AG04449 (cell line): ENCODE measurements around the gene AQP11.
"Not testable (repeated sequence)": the region's sequence is repeated elsewhere in the genome, so short reads cannot be mapped to it uniquely, and the experiment has no call there.

Experiments
- CTCF ChIA-PET: fragments of 350-600 bp; formaldehyde crosslinking; extraction: SDS; loops from one replicate; lab custom pipeline; 2021; ENCODE audit warnings: antibody characterized with exemption; lab: Yijun Ruan, JAX
- POLR2A ChIA-PET: fragments of 400-600, 350-600 bp; formaldehyde crosslinking; extraction: SDS; loops from one replicate; lab custom pipeline; 2020; ENCODE audit warnings: antibody characterized with exemption, inconsistent platforms; lab: Yijun Ruan, JAX
- DNase-seq: peaks from one replicate; pipeline ENCODE4 v3.0.0-alpha.2; 2010; ENCODE audit warnings: low read depth, low spot score
- H3K4me3 ChIP-seq: 2 replicates; pipeline ENCODE4 v1.5.1; 2011; ENCODE audit warnings: low read depth, mild to moderate bottlenecking, control low read depth, low read length
- TF ChIP-seq, protein P1 (sequence below): IDR thresholded peaks from one replicate; pipeline ENCODE4 v1.5.1; 2011; ENCODE audit warnings: mild to moderate bottlenecking, moderate library complexity, low read length, control low read depth, inconsistent platforms; ENCODE audit not compliant: insufficient read depth; ENCODE audit errors: missing control alignments

AQP11 gene

GRCh38 chr11:77630157-77630710, 40.5 kb downstream of the AQP11 start:
- CTCF ChIA-PET: interaction anchor here (0.9 to 6.1 kb wide), 4 partner anchors 11 to 33 kb away, joined by 3 to 58 read pairs (median 3); no protein-coding TSS in a partner anchor
- H3K4me3 ChIP-seq: no peak overlapping the region

DNA sequence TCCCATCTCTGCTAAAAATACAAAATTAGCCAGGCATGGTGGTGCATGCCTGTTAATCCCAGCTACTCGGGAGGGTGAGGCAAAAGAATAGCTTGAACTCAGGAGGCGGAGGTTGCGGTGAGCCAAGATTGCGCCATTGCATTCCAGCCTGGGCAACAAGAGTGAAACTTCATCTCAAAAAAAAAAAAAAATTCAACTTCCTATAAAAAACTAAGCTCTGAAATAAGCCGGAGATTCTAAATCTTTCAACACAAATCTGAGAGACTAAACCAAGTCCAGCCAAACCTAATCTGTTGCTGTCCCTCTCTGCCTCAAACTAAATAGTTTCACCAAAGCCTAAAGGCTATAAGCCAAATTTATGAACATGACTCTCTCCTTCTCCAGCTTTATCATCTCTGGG, 44.2 kb downstream of the AQP11 start:
- not testable (repeated sequence) for H3K4me3 ChIP-seq, DNase-seq
- ChIA-PET CTCF (interaction anchor here (6.1 kb wide), 1 partner anchor 14 kb away, joined by 58 read pairs; no protein-coding TSS in a partner anchor), POLR2A (interaction anchor here (0.6 kb wide), 1 partner anchor 22 kb away, joined by 3 read pairs; no protein-coding TSS in a partner anchor)

More at GRCh38 chr11:77630157-77630710, 40.5 kb downstream of the AQP11 start:
- POLR2A ChIA-PET: no interaction called here
- no peak for DNase-seq
- TF ChIP-seq, protein P1, sequence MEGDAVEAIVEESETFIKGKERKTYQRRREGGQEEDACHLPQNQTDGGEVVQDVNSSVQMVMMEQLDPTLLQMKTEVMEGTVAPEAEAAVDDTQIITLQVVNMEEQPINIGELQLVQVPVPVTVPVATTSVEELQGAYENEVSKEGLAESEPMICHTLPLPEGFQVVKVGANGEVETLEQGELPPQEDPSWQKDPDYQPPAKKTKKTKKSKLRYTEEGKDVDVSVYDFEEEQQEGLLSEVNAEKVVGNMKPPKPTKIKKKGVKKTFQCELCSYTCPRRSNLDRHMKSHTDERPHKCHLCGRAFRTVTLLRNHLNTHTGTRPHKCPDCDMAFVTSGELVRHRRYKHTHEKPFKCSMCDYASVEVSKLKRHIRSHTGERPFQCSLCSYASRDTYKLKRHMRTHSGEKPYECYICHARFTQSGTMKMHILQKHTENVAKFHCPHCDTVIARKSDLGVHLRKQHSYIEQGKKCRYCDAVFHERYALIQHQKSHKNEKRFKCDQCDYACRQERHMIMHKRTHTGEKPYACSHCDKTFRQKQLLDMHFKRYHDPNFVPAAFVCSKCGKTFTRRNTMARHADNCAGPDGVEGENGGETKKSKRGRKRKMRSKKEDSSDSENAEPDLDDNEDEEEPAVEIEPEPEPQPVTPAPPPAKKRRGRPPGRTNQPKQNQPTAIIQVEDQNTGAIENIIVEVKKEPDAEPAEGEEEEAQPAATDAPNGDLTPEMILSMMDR: no peak

- ChIA-PET CTCF (no interaction called here), POLR2A (interaction anchor here (0.7 kb wide), 1 partner anchor 35 kb away, joined by 3 read pairs; no protein-coding TSS in a partner anchor)
- DNase-seq: no peak
- TF ChIP-seq, protein P1: no peak
- H3K4me3 ChIP-seq: peak overlapping the region; percentile 95
Measured at GRCh38 chr11:77636731-77637344, 47.1 kb downstream of the AQP11 start.

GRCh38 chr11:77637345-77638165, 47.8 kb downstream of the AQP11 start, which contains the start of gene CLNS1A:
TSS of gene CLNS1A (minus strand) at chr11:77637794. CDS start at chr11:77637714, 80 bp downstream.
- TF ChIP-seq, protein P1: no peak
- ChIA-PET POLR2A (interaction anchor here (0.7 kb wide), 1 partner anchor 35 kb away, joined by 3 read pairs; no protein-coding TSS in a partner anchor), CTCF (no interaction called here)
- peak; percentile 42 for DNase-seq
- H3K4me3 ChIP-seq: peak within 1 kb of the TSS; percentile 95

GRCh38 chr11:77642228-77642627, 52.5 kb downstream of the AQP11 start:
- ChIA-PET CTCF (no interaction called here), POLR2A (no interaction called here)
- no peak overlapping the region for H3K4me3 ChIP-seq
- DNase-seq: no peak
- TF ChIP-seq, protein P1: no peak

GRCh38 chr11:77644887-77645286, 55.1 kb downstream of the AQP11 start:
- TF ChIP-seq, protein P1: no peak
- ChIA-PET POLR2A (no interaction called here), CTCF (interaction anchor here (0.6 kb wide), 1 partner anchor 597 kb away, joined by 3 read pairs; no protein-coding TSS in a partner anchor)
- no peak for DNase-seq
- H3K4me3 ChIP-seq: no peak overlapping the region
